ENCODE data around the gene USH2A. TPM values are rescaled to one million over a fixed set of nuclear protein-coding genes. Genes with fewer than 3 reads are reported as not detected.
"Not testable (repeated sequence)": the region's sequence is repeated elsewhere in the genome, so short reads cannot be mapped to it uniquely, and the experiment has no call there.

The USH2A gene
- total and polyA plus RNA-seq, 11 donors: 0.03 to 4.7 (median 1.7) TPM

- H3K27me3 ChIP-seq: no peaks in the 10 kb centered on the region
- H3K4me1 ChIP-seq: no peaks in the 10 kb centered on the region
- no peaks in the 10 kb centered on the region for H3K9me3 ChIP-seq
- H3K36me3 ChIP-seq: no peaks in the 10 kb centered on the region
- no peak for ATAC-seq
- DNase-seq: no peak
- intact Hi-C loops (cut with DNase I): no loop called here
- TF ChIP-seq POLR2A (IDR thresholded peaks at IDR 0.05): no peak
- TF ChIP-seq, protein P1, sequence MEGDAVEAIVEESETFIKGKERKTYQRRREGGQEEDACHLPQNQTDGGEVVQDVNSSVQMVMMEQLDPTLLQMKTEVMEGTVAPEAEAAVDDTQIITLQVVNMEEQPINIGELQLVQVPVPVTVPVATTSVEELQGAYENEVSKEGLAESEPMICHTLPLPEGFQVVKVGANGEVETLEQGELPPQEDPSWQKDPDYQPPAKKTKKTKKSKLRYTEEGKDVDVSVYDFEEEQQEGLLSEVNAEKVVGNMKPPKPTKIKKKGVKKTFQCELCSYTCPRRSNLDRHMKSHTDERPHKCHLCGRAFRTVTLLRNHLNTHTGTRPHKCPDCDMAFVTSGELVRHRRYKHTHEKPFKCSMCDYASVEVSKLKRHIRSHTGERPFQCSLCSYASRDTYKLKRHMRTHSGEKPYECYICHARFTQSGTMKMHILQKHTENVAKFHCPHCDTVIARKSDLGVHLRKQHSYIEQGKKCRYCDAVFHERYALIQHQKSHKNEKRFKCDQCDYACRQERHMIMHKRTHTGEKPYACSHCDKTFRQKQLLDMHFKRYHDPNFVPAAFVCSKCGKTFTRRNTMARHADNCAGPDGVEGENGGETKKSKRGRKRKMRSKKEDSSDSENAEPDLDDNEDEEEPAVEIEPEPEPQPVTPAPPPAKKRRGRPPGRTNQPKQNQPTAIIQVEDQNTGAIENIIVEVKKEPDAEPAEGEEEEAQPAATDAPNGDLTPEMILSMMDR (IDR thresholded peaks at IDR 0.05): no peak
- H3K27ac ChIP-seq: no peak overlapping the region
- no peak overlapping the region for H3K4me3 ChIP-seq
Measured at GRCh38 chr1:216366979-216367378, 56.3 kb downstream of the USH2A start.

DNA sequence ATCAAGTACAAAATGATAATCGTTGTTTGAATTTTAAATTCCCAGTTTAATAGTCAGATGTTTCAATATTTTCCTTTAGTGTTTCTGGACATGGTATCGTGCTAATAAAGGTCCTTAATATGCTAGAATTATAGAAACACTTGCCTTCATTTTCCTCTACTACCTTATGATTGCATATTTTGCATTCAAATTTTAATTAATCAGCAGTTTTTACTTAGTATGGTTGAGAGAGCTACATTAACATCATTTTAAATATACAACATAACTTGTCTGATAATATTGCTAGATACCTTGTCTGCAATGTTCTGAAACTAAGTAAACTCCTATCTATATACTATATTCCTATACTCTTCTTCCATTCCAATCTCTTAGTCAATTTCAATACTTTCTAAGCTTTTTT, 66.3 kb downstream of the USH2A start:
- no peak for TF ChIP-seq POLR2A (IDR thresholded peaks at IDR 0.05)
- TF ChIP-seq, protein P1 (IDR thresholded peaks at IDR 0.05): no peak
- H3K36me3 ChIP-seq: no peaks in the 10 kb centered on the region
- H3K27me3 ChIP-seq: no peaks in the 10 kb centered on the region
- H3K9me3 ChIP-seq: peaks cover 0 to 11% (median 0%) of the 10 kb centered on the region in 12 donors
- 72 to 83% (median 78%) methylated on average over 2 of the region's 2 CpGs for WGBS, 4 donors
- no peak for ATAC-seq
- intact Hi-C loops (cut with DNase I): no loop called here
- H3K4me1 ChIP-seq: no peaks in the 10 kb centered on the region
- no peak overlapping the region for H3K27ac ChIP-seq
- DNase-seq: no peak
- H3K4me3 ChIP-seq: no peak overlapping the region

GRCh38 chr1:216350186-216350585, 73.1 kb downstream of the USH2A start:
- TF ChIP-seq, protein P1 (IDR thresholded peaks at IDR 0.05): no peak
- TF ChIP-seq POLR2A (IDR thresholded peaks at IDR 0.05): no peak
- ATAC-seq: no peak
- Histone ChIP-seq H3K9me3 (peaks cover 0 to 15% (median 0%) of the 10 kb centered on the region in 12 donors), H3K4me3 (no peak overlapping the region), H3K36me3 (no peaks in the 10 kb centered on the region), H3K27ac (no peak overlapping the region), H3K4me1 (no peaks in the 10 kb centered on the region), H3K27me3 (no peaks in the 10 kb centered on the region)
- intact Hi-C loops (cut with DNase I): no loop called here
- WGBS, 4 donors: 22 to 62% (median 52%) methylated on average over 1 of the region's 1 CpG
- no peak for DNase-seq

GRCh38 chr1:216346526-216346925, 76.7 kb downstream of the USH2A start:
- Histone ChIP-seq H3K27ac (no peak overlapping the region), H3K9me3 (peaks cover 0 to 6% (median 0%) of the 10 kb centered on the region in 12 donors), H3K36me3 (no peaks in the 10 kb centered on the region), H3K4me1 (no peaks in the 10 kb centered on the region), H3K4me3 (no peak overlapping the region), H3K27me3 (no peaks in the 10 kb centered on the region)
- intact Hi-C loops (cut with DNase I): no loop called here
- ATAC-seq: no peak
- no peak for DNase-seq
- TF ChIP-seq, protein P1 (IDR thresholded peaks at IDR 0.05): no peak
- TF ChIP-seq POLR2A (IDR thresholded peaks at IDR 0.05): no peak
- WGBS, 4 donors: 76 to 82% (median 78%) methylated on average over 3 of the region's 3 CpGs

- H3K36me3 ChIP-seq; H3K4me1 ChIP-seq; ATAC-seq; intact Hi-C loops (cut with DNase I); DNase-seq; H3K27ac ChIP-seq; H3K4me3 ChIP-seq; H3K27me3 ChIP-seq: not testable (repeated sequence)
- peaks cover 0 to 13% (median 0%) of the 10 kb centered on the region in 12 donors for H3K9me3 ChIP-seq
- WGBS, 4 donors: 75 to 82% (median 78%) methylated on average over 5 of the region's 5 CpGs
Measured at GRCh38 chr1:216340542-216340941, 82.7 kb downstream of the USH2A start.
